GM21381 (cell line): ENCODE data around the gene ZNF564.
"Not testable (repeated sequence)": the region's sequence is repeated elsewhere in the genome, so short reads cannot be mapped to it uniquely, and the experiment has no call there.

ENCODE experiments used
- ATAC-seq: cut with Tn5 transposase; IDR thresholded peaks from one replicate; pipeline ENCODE4 v1.9.1; 2021; ENCODE audit warnings: mild to moderate bottlenecking, moderate library complexity; ENCODE audit not compliant: unreplicated experiment

Gene ZNF564

DNA sequence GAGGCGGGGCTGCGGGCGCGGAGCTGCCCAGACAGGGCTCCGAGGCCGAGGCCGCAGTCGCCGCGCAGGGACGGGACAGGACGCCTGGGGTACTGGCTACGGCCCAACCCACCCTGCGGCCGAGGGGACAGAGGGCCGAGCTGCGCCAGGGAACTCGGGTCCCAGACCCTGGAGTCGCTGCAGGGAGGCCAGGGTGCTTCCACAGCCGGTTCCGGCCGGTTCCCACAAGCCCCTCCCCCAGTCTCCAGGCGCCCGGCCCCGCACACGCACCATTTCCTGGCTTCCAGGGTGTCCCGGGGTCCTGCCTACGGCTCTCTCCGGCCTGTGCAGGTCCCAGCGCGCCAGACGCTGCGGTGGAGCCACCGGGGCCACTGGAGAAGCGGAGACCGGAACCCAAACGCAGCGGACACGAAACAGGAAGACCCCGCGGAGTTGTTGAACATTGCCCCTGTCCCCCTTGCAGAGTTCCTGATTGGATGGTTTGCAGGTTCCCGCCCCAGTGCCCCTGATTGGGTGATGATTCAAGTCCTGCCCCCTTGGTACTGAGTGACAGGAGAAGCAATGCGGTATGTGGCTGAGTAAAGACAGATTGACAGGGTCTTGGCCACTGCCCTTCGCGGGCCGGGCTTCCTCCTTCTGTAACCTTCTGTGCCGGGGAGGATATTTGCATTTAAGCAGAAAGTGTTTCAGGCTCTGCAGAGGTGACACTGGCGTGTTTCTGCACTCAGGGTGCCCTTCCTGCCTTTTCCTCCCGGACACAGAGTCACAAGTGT, at the start of gene ZNF564:
TSS of gene ZNF564 (minus strand) at position 423 of the 773 bp plus-strand sequence. CDS start at position 273, 150 bp downstream.
- ATAC-seq, result peak; percentile 97

DNA sequence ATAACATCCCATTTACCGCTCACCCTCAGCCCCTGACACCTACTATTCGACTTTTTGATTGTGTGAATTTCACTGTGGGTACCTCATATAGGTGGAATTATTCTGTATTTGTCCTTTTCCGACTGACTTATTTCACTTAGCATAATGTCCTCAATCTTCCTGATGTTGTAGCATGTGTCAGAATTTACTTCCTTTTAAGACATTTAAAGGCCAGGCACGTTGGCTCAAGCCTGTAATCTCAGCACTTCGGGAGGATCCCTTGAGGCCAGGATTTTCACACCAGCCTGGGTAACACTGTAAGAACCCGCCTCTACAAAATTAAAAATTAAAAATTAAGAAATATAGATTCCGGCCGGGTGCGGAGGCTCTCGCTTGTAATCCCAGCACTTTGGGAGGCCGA, 46.3 kb upstream of the ZNF564 start:
- ATAC-seq, result no peak

DNA sequence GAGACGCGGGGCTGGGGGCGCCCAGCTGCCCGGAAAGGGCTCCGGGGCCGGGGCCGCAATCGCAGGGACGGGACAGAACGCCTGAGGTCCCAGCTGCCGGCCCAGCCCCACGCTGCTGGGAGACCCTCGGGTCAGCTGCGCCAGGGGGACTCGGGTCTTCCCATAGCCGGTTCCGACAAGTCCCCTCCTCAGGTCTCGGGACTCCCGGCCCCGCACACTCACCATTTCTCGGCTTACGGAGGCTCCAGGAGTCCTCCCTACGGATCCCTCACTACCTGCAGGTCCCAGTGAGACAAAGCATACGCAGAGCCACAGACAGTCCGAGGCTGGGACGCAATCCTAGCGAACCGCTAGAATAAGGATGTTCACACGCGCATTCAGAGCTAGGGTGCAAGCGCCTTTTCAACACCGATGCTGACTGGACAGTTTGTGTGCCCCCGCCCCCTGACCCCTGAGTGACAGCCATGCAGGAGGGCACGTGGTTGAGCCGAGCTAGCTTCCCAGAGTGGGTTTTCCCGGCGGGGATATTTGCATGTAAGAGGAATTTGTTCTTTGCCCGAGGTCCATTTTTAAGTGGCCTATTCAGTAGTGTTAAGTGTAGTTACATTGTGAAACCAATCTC, 45.8 kb upstream of the ZNF564 start:
- no peak for ATAC-seq

DNA sequence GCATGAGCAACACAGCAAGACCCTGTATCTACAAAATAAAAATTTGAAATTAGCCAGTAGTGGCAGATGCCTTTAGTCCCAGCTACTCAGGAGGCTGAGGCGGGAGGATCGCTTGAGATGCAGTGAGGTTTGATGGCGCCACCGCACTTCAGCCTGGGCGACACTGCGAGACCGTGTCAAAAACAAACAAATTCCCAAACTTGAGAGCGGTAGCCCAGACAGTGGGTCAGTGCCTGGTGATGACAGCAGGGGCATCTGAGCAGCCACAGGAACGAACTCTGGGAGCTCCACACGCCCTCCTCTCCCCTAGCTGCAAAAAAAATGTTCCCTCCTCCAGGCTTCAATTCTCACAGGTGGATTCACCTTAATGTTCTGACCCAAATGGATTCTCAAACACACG, 45.2 kb upstream of the ZNF564 start:
- ATAC-seq, result no peak

DNA sequence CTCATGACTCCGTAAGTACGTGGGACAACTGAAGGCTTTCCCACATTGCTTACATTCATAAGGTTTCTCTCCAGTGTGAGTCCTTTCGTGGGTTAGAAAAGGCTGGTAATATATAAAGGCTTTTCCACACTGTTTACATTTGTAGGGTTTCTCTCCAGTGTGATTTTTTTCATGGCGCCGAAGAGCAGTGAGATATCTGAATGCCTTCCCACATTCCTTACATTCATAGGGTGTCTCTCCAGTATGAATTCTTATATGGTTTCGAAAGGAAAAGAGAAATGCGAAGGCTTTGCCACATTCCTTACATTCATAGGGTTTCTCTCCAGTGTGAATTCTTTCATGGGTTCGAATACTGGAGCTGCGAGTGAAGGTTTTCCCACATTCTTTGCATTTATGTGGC, 29.8 kb upstream of the ZNF564 start:
- no peak for ATAC-seq

DNA sequence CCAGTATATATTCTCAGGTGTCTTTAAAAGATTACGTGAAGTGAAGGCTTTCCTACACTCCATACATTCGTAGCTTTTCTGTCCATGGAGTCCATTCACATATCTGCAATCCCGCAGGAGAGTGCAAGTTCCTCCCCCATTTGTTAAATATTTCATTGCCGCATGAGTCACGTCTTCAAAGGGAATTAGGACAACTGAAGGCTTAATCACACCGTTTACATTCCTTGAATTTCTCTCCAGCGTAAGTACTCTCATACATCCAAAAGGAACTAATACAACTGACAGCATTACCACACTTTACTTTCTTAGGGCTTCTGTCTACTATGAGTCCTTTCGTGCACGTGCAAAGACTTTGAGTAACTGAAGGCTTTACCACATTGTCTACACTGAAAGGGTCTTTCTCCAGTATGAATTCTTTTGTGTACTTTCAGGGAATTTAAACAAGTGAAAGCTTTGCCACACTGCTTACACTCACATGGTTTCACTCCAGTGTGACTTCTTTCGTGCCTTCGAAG, 29.0 kb upstream of the ZNF564 start:
- ATAC-seq, result no peak

DNA sequence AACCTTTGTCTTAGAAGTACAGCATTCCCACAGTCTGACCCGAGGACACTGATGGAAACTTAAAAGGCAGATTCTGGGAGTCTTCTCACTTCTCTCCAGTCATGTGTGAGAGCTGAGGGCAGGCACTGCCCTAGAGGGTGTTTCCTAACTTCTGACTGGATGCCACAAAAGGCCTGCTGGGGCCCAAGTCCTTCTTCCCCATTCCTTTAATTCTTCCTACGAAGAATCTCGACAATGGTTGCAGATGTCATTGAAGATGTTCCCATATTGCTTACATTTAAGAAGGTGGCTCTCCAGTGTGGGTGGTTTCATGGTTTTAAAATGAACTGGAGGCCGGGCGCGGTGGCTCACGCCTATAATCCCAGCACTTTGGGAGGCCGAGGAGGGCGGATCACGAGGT, 27.4 kb upstream of the ZNF564 start:
- ATAC-seq, result no peak

DNA sequence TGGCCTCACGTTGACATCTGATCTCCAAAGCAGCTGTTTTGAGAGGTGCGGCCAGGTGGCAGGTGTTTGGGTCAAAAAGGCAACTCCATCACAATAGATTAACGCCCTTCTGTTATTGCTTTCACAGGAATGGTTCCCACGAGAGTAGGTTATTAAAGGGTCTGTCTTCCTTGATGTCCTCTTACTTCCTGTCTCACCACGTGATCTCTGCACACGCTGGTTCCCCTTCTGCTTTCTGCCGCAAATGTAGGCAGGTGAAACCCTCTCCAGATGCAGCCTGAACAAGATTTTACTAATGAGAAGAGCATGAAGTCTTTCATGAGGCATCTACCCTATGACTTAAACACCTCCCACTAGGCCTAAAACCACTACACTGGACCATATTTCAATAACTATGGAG, 22.8 kb upstream of the ZNF564 start:
- ATAC-seq, result no peak

DNA sequence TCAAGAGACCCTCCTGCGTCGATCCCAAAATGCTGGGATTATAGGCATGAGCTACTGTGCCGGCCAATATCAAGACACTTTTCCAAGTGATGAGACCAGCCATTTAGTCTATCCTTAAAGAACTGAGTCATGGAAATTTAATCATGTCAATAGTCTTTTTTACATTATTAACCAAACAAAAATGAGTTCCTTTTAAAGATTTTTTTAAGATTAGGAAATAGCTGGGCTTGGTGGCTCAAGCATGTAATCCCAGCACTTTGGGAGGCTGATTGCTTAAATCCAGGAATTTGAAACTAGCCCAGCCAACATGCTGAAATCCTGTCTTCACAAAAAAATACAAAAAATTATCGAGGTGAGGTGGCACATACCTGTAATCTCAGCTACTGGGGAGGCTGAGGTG, 16.7 kb upstream of the ZNF564 start:
- no peak for ATAC-seq

DNA sequence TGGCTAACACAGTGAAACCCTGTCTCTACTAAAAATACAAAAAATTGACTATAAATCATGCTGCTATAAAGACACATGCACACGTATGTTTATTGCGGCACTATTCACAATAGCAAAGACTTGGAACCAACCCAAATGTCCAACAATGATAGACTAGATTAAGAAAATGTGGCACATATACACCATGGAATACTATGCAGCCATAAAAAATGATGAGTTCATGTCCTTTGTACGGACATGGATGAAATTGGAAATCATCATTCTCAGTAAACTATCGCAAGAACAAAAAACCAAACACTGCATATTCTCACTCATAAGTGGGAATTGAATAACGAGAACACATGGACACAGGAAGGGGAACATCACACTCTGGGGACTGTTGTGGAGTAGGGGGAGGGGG, 15.1 kb upstream of the ZNF564 start:
- ATAC-seq, result not testable (repeated sequence)

DNA sequence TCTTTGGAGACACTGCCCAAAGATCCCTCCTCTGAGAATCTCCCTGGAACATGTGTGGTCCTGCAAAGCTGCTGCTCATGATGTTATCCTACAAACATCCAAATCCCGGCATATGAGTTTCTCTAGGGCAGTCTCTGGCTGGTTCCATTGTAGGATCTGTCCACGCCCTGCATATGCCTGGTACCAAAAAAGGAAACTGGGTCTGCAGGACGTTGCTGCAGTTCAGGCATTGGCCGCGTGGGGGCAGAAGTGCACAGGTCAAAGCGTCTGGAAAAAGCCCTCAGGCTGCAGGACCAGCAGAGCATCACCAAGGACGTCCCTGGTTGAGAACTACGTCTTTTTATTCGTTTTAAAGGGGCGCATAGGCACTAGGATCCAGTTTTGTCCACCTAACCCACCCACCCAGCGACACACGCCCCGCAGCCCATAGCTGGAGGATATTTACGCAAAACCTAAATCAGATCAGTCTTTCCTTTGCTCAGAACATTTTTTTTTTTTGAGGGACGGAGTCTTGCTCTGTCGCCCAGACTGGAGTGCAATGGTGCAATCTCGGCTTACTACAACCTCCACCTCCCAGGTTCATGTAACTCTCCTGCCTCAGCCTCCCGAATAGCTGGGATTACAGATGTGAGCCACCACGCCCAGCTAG, 12.9 kb upstream of the ZNF564 start:
- no peak for ATAC-seq

DNA sequence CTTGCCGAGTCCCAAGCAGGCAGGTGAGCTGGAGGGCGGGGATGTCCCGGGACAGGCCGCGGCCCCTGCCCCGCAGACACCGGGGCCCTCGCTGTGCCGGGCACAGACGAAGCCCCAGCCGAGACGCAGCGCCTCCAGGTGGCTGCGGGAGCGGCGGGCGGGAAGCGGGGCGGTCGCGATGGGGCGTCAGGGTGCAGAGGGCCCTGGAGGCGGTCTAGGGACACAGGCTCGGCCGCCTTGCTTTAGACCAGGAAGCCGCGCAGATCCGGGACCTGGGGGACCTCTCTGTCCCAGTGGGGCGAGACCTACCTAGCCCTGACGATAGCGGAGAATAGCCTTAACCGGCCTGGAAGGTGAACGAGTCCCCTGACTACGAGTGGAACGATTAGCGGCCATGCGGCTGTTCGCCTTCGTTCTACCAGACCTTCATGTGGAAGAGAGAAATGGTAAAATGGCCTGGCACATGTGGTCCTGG, 4.2 kb upstream of the ZNF564 start:
- no peak for ATAC-seq

DNA sequence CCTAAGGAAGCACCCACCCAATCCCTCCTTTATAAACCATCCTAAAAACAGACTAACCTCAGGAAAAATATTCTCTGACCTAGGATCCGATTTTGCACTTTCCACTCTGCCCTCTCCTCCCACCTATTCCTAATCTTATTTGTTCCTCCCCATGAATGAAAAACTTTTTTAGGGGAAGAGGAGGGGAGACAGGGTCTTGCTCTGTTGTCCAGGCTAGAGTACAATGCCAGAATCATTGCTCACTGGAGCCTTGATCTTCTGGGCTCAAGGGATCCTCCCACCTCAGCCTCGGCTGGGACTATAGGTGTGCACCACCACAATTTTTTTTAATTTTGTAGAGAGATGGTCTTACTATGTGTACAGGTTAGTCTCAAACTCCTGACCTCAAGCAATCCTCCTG, 4.4 kb downstream of the ZNF564 start:
- no peak for ATAC-seq

DNA sequence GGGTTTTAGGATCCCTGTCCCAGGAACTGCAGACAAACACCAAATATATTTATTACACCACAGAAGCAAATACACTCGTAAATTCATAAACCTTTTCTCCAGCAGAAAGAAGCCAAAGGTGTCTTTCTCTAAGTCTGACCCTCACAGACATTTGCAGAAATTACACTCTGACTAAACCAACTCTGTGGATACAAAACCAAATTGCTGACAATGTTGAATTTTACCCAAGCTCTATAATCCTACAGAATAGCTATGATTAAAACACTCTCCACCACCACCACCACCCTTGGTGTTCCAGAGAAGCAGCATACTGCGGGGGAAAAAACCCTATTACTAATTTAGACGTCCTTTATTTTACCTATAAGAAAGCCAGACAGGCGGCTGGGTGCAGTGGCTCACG, 5.2 kb downstream of the ZNF564 start:
- no peak for ATAC-seq

DNA sequence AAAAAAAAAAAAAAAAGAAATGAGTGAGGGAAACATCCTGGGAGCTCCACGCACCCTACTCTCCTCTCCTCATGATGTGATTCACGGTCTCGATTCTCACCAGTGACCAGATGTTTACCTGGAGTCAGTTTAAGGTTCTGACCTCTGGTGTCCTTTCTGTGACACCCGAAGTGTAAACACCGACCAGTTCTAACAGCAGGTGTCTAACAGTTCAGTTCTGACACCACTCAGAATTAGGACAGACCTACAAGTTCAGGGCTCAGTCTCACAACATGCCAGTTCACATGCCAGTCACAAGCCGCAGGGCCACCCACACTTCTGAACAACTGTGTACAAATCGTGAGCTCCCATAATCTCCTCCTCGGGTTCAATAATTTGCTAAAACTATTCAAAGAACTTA, 6.0 kb downstream of the ZNF564 start:
- no peak for ATAC-seq

DNA sequence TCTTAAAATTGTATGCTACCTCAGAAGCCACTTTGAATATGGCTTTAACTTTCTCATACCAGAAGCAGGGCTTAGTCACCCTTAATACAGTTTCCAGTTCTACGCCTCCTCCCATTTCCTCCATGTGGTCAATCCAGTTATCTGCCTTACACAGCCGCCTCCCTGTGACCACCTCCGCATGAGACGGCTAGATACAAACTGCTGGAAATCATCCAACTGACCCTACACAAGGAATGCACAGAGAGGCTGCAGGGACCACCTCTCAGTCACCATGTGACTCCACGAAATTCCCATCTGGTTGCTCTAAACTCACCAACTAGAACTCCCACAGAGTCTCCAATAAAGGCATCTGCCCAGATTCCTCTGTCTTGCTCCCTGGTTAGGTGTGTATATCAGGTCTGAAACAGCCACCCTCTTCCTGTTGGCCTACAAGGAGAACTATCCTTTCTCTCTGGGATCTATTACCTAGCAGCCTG, 6.8 kb downstream of the ZNF564 start:
- ATAC-seq, result no peak

DNA sequence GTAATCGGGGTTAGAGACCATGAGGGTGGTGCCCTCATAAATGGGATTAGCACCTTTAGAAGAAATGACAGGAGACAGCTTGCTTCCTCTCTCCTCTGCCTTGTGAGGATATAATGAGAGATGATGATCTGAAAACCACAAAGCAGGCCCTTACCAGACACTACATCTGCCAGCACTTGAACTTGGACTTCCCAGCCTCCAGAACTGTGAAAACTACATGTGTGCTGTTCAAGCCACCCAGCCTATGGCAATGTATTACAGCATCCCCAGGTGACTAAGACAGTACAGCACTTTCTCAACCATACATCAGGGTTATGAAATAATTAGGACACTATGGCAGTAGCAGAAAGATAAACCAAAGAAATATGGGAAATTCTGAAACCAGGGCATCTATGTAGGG, 7.4 kb downstream of the ZNF564 start:
- no peak for ATAC-seq

DNA sequence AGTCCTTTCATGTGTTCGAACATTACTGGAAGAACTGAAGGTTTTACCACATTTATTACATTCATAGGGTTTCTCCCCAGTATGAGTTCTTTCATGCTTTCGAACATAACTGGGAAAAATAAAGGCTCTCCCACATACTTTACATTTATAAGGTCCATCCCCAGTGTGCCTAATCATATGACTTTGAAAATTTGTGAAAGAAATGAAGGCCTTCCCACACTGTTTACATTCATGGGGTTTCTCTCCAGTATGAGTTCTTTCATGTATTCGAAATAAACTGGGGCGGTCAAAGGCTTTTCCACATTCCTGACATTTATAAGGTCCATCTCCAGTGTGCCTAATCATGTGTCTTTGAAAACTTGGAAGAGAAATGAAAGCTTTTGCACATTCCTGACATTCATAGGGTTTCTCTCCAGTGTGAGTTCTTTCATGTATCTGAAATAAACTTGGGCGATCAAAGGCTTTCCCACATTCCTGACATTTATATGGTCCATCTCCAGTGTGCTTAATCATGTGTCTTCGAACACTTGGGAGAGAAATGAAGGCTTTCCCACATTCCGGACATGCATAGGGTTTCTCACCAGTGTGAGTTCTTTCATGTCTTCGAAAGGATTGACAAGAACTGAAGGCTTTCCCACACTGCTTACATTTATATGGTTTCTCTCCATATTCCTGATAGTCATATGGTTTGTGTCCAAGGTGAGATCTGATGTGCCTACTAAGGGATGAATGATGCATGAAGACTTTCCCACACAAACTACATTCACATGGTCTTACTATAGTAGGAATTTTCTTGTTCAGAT, 24.0 kb downstream of the ZNF564 start:
- ATAC-seq, result no peak

DNA sequence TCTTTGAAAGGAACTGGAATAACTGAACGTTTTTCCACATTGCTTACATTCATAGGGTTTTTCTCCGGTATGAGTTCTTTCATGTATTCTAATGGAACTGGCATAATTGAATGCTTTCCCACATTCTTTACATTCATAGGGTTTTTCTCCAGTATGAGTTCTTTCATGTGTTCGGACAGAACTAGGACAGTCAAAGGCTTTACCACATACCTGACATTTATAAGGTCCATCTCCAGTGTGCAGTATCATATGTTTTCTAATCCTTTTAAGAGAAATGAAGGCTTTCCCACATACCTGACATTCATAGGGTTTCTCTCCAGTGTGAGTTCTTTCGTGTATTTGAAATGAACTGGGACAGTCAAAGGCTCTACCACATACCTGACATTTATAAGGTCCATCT, 24.7 kb downstream of the ZNF564 start:
- no peak for ATAC-seq

DNA sequence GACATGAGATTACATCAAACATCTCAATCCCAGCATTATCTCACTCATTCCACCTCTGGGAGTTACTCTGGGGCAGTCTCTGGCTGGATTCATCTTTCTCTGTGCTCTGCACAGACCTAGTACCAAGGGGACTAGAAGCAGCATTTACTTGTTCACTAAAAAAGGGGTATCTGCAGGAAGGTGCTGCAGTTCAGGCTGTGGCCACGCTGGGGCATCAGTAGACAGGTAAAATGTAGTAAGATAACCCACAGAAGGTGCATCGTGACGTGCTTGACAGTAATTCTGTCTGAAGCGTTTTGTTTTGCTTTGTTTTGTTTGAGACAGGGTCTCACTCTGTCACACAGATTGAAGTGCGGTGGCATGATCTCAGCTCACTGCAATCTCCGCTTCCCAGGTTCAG, 29.3 kb downstream of the ZNF564 start:
- no peak for ATAC-seq

DNA sequence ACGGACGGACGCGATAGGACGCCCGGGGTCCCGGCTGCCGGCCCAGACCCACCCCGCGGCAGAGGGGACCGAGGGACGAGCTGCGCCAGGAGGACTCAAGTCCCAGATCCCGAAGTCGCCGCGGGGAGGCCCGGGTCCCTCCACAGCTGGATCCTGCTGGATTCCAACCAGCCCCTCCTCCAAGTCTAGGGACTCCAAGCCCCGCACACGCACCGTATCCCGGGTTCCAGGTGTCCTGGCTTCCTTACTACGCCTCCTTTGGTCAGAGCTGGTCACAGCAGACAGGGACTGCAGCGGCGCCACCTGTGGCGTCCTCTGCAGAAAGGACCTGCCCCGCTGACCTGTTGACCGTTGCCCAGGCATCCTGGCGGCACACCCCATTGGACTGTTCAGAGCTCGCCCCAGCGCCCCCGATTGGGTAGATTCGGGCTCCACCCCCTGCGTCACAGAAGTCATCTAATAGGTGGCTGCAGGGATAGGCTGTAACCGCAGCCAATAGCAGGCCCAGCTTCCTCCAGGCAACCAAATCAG, 37.7 kb downstream of the ZNF564 start:
- no peak for ATAC-seq
